ENCODE results near the gene CDKN2B.
A peak's percentile ranks its signal among the peaks of the same experiment; 100 is the strongest.
"Not testable (repeated sequence)": the region's sequence is repeated elsewhere in the genome, so short reads cannot be mapped to it uniquely, and the experiment has no call there.

CDKN2B gene

DNA sequence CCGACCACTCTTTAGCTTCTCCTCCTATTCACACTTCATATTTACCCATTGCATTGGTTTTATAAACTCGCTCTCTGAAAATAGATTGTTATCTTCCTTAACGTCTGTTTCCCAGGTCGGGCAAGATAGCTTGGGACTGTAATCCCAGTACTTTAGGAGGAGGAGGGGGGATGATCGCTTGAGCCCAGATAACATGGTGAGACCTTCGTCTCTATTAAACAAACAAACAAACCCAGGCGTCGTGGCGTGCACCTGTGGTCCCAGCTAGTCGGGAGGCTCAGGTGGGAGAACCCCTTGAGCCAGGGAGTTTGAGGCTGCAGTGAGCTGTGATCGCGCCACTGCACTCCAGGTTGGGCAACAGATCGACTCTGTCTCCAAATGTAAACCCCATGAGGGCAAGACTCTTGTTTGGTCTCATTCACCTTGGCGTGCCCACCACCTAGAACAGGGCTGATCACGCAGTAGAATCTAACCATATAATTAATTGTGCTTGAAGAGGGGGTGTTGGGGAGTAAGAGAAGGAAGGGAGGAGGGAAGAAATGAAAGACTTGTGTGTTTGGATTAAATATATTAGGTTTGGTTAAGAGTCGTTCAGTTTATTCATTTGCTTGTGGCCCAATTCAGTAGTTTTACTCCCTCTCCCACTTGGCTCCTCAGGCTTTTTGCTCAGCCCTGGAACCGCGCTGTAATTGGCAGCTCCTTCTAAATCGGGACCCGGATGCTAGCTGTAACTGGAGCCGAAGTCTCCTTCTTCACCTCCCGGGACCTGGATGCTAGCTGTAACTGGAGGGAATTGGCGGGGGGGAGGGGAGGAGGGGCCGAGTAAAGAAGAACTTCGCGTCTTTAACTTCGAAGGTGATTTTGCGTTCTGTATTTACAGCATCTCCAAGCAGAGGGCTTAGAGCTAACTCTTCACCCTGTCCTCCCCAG lies 39.8 kb downstream of the CDKN2B start:
- no peak for DNase-seq (ENCODE audit: low read depth)

DNA sequence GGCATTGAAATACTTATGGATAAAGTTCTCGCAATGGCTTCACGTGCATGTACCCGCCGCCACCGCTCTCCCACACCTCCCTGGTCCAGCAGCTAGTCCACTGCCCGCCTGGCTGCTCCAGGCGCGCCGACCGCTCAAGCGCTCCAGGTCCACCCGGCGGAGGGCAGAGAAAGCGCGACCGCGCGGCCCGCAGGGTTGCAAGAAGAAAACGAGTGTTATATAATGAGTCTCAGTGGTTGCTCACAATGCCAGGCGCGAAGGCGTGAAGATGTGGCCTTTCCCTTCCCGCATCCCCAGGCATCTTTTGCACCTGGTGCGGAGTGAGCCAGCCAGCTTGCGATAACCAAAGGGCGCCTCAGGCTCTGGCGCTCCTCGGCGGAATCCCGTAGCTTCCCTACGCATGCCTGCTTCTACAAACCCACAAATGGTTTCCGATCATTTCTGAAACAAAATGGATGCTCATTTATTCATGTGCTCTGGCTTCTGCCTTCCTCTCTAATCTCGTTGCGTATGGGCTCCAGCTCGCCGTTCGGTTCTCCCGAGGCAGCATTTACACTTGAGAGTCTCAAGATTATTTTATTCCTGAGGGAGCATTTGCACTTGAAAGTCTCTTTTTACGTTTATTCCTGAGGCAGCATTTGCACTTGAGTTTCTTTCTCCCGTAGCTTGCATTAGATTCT lies 40.6 kb downstream of the CDKN2B start:
- DNase-seq (ENCODE audit: low read depth): no peak

- DNase-seq (ENCODE audit: low read depth): no peak
Measured at GRCh38 chr9:21967702-21968101, 41.4 kb downstream of the CDKN2B start.

- DNase-seq (ENCODE audit: low read depth): no peak
Measured at GRCh38 chr9:21967169-21967568, 41.9 kb downstream of the CDKN2B start.

DNA sequence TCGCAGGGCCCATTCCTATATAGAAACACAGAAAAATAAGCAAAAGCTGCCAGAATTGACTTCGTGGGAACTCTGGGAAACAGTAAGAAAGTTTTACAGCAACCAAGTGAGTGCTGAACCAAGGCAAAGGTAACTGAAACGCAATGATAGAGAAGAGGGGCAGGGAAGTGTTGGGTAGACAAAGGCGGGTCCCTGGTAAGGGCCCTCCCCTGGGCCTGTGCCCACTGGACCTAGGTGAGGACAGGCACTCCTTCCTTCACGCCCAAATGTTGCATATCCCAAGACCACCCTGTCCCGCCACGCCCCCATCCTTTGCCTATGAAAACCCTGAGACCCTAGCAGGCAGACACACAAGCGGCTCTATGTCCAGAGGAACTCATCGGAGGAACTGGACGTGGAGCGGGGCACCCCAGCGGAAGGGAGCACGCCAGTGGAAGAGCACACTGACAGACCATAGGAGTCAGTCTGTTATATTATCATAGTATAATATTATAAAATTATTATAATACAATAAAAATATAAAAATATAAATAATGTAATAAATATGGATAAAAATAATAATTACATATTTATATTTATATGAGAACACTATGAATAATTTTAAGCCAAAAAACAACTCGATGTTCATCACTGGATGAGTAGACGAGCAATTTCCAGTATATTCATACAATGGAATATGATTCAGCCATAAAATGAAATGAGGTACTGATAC lies 42.8 kb downstream of the CDKN2B start:
- no peak for DNase-seq (ENCODE audit: low read depth)

DNA sequence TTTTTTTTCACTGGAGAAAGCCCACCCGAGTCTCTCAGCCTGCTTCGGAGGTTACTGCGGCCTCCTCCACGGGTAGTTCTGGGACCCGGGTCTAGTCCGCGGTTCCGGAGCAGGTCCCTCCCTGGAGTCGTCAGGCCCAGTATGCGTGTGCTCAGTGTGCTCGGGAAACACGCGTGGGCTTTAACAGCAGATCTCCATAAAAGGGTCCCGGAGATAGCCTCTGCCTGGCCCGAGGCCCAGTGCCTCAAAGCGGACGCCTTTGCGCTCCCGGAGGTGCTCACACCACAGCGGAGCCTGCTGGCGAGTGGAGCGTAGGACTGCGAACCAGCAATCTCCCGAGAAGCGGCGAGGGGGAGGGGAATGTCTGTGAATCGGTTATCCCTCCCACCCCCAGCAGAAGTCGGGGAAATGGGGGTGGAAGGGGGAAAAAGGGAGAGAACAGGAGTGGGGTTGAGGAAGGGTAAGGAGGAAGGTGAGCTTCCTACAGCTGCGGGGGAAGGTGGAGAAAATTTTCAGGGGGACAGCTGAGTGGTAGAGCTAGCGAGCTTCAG lies 43.6 kb downstream of the CDKN2B start:
- peak; percentile 47 for DNase-seq (ENCODE audit: low read depth)

- DNase-seq (ENCODE audit: low read depth): no peak
Measured at GRCh38 chr9:21964925-21965385, 44.1 kb downstream of the CDKN2B start.

- DNase-seq (ENCODE audit: low read depth): no peak
Measured at GRCh38 chr9:21961569-21961968, 47.5 kb downstream of the CDKN2B start.

- not testable (repeated sequence) for DNase-seq (ENCODE audit: low read depth)
Measured at GRCh38 chr9:21959268-21959667, 49.8 kb downstream of the CDKN2B start.

DNA sequence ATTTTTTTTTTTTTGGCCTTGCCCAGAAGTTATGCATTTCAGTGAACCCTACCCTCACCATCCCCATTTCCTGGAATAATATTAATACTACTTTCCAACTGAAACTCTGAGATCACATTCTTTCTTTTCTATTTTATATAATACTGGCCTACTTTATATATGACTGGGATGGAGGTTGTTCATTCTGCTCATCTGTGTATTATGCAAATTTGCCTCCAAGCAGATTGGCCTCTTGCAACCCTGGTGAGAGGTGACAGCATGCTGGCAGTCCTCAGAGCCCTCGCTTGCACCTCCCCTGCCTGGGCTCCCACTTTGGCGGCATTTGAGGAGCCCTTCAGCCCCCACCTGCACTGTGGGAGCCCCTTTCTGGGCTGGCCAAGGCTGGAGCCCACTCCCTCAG lies 50.3 kb downstream of the CDKN2B start:
- DNase-seq (ENCODE audit: low read depth): no peak

All from stromal cell of bone marrow (primary cell).